ENCODE measurements around the gene ANKRD63. TPM values are rescaled to one million over a fixed set of nuclear protein-coding genes. Genes with fewer than 3 reads are reported as not detected.

Gene ANKRD63
- total and polyA plus RNA-seq, 4 donors = not detected

GRCh38 chr15:40279437-40280141, 3.3 kb downstream of the ANKRD63 start:
- peaks cover 0 to 8% (median 2%) of the 10 kb centered on the region in 4 donors for H3K27me3 ChIP-seq (ENCODE audit: control insufficient read depth in 4 of 4, insufficient read depth in 4 of 4, low read length in 3 of 4)
- DNase-seq (ENCODE audit: low spot score) = peak; percentile 87

GRCh38 chr15:40278026-40278425, 4.8 kb downstream of the ANKRD63 start:
- WGBS = 73% methylated on average over 10 of the region's 10 CpGs
- Histone ChIP-seq H3K4me1 (ENCODE audit: control insufficient read depth in 4 of 4, insufficient read depth in 4 of 4, low read length in 3 of 4) (peaks cover 4 to 22% (median 15%) of the 10 kb centered on the region in 4 donors), H3K4me3 (ENCODE audit: low read depth in 1 of 3, low read length in 3 of 3) (no peak overlapping the region), H3K36me3 (ENCODE audit: control insufficient read depth in 4 of 4, insufficient read depth in 3 of 4, low read depth in 1 of 4, low read length in 3 of 4) (no peaks in the 10 kb centered on the region), H3K27ac (ENCODE audit: low read depth in 1 of 2, low read length in 2 of 2) (no peak overlapping the region), H3K9me3 (ENCODE audit: control insufficient read depth in 4 of 4, low read length in 3 of 4) (no peaks in the 10 kb centered on the region), H3K27me3 (ENCODE audit: control insufficient read depth in 4 of 4, insufficient read depth in 4 of 4, low read length in 3 of 4) (peaks cover 0 to 8% (median 2%) of the 10 kb centered on the region in 4 donors), H3K9ac (ENCODE audit: low read depth in 1 of 2, low read length in 2 of 2) (no peak overlapping the region)
- TF ChIP-seq EGR1 (IDR thresholded peaks at IDR 0.05; ENCODE audit: low read depth in 2 of 2) (no peak), REST (IDR thresholded peaks at IDR 0.05) (no peak), HNF4A (conservative IDR thresholded peaks at IDR 0.05) (no peak), ATF3 (IDR thresholded peaks at IDR 0.05) (no peak), CTCF (IDR thresholded peaks at IDR 0.05; ENCODE audit: low read depth, low read length, missing input control) (no peak), NR2F2 (IDR thresholded peaks at IDR 0.05) (no peak), GABPA (IDR thresholded peaks at IDR 0.05 in 1 of 2, conservative IDR thresholded peaks at IDR 0.05 in 1 of 2) (no peak), MAX (IDR thresholded peaks at IDR 0.05) (no peak), RAD21 (IDR thresholded peaks at IDR 0.05) (no peak), SP1 (IDR thresholded peaks at IDR 0.05) (no peak), RXRA (IDR thresholded peaks at IDR 0.05) (no peak), HNF4G (IDR thresholded peaks at IDR 0.05) (no peak)
- no peak for DNase-seq (ENCODE audit: low spot score)

More at GRCh38 chr15:40279437-40280141, 3.3 kb downstream of the ANKRD63 start:
- no peaks in the 10 kb centered on the region for H3K9me3 ChIP-seq (ENCODE audit: control insufficient read depth in 4 of 4, low read length in 3 of 4)
- peaks cover 6 to 23% (median 15%) of the 10 kb centered on the region in 4 donors for H3K4me1 ChIP-seq (ENCODE audit: control insufficient read depth in 4 of 4, insufficient read depth in 4 of 4, low read length in 3 of 4)
- 9% methylated on average over 40 of the region's 40 CpGs for WGBS
- TF ChIP-seq EGR1 (IDR thresholded peaks at IDR 0.05; ENCODE audit: low read depth in 2 of 2) (no peak), ATF3 (IDR thresholded peaks at IDR 0.05) (no peak), JUND (IDR thresholded peaks at IDR 0.05) (no peak), FOXA1 (IDR thresholded peaks at IDR 0.05) (no peak), TAF1 (conservative IDR thresholded peaks at IDR 0.05) (no peak), YY1 (IDR thresholded peaks at IDR 0.05) (no peak), MAX (IDR thresholded peaks at IDR 0.05) (no peak), RXRA (IDR thresholded peaks at IDR 0.05) (peak; percentile 6 to 8), RAD21 (IDR thresholded peaks at IDR 0.05) (peak; percentile 85 to 91), NR2F2 (IDR thresholded peaks at IDR 0.05) (no peak), HNF4G (IDR thresholded peaks at IDR 0.05) (no peak), FOXA2 (IDR thresholded peaks at IDR 0.05) (no peak), HNF4A (conservative IDR thresholded peaks at IDR 0.05) (no peak), GABPA (IDR thresholded peaks at IDR 0.05 in 1 of 2, conservative IDR thresholded peaks at IDR 0.05 in 1 of 2) (no peak), CTCF (IDR thresholded peaks at IDR 0.05; ENCODE audit: low read depth, low read length, missing input control) (peak; percentile 94)
- no peak overlapping the region for H3K4me3 ChIP-seq (ENCODE audit: low read depth in 1 of 3, low read length in 3 of 3)
- no peak overlapping the region for H3K27ac ChIP-seq (ENCODE audit: low read depth in 1 of 2, low read length in 2 of 2)
- no peaks in the 10 kb centered on the region for H3K36me3 ChIP-seq (ENCODE audit: control insufficient read depth in 4 of 4, insufficient read depth in 3 of 4, low read depth in 1 of 4, low read length in 3 of 4)
- no peak overlapping the region for H3K9ac ChIP-seq (ENCODE audit: low read depth in 1 of 2, low read length in 2 of 2)
